NCI-H526 treated with DMSO at 0.1 percent for 48 hours (cell line): ENCODE measurements around the gene PODXL.

ENCODE experiments used
- DNase-seq: peaks from one replicate; lab custom pipeline; 2025; lab: John Stamatoyannopoulos, UW

The PODXL gene

DNA sequence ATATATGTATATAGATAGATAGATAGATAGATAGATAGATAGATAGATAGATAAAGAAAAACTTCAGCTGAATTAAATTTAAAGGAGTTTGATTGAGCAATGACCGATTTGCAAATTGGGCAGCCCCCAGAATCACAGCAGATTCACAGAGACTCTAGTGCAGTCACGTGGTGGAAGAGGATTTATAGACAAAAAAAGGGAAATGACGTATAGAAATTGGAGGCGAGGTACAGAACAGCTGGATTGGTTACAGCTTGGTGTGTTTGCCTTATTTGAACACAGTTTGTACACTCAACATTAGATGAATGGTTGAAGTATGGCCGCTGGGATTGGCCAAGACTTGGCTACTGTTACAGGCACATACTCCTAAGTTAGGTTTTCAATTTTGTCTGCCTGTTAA is 8.2 kb upstream of the PODXL start:
- DNase-seq: no peak

DNA sequence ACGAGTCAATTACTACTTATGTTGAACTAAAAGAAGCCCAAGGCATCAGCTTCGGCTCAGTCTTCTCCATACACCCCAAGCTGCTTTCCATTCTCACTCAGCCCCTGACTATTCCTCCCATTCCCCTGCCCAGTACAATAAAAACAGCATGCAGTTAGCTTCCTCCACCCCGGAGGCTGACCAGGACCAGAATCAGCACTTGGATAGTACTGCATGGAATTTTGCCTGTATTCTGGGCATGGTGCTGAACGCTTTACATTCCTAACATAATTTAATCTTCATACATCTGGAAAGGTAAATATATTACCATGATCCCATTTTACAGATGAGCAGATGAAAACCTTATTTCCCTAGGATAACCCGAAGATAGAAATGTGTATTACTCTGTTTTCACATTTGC is 7.5 kb upstream of the PODXL start:
- no peak for DNase-seq

DNA sequence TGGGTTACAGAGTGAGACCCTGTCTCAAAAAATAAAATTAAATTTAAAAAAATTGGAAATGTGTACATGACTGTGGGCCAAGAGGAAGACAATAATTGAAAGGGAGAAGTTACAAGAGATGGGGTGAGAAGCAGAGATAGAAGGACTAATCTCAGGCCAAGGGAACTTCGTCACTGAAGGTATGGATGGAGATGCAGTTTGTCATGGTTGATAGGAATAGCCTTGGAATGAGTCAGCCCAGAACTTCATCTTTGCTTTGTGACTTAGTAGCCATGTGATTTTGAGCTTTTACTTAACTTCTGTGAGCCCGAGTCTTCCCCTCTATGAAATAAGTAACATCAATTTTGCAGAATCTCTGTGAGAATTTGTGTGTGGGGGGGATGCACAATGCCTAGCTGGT is 6.5 kb upstream of the PODXL start:
- no peak for DNase-seq

DNA sequence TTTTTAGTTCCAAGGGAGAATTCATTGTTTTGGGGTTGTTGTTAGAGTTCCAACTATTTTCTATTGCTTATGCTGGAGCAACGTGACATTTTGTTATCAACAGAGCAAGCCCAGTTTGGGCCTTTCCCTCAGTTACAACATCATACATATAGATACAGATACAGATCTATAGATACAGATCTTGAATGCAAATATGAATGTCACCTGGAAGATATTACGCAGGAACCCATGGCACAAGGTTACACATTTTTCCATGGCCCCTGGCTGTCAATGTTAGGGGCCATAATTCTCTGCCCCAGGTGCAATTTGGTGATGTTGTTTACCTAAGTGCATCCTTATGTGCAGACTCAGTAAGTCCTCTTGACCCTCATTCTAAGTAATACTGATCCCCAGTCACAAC is 3.6 kb upstream of the PODXL start:
- DNase-seq: no peak

DNA sequence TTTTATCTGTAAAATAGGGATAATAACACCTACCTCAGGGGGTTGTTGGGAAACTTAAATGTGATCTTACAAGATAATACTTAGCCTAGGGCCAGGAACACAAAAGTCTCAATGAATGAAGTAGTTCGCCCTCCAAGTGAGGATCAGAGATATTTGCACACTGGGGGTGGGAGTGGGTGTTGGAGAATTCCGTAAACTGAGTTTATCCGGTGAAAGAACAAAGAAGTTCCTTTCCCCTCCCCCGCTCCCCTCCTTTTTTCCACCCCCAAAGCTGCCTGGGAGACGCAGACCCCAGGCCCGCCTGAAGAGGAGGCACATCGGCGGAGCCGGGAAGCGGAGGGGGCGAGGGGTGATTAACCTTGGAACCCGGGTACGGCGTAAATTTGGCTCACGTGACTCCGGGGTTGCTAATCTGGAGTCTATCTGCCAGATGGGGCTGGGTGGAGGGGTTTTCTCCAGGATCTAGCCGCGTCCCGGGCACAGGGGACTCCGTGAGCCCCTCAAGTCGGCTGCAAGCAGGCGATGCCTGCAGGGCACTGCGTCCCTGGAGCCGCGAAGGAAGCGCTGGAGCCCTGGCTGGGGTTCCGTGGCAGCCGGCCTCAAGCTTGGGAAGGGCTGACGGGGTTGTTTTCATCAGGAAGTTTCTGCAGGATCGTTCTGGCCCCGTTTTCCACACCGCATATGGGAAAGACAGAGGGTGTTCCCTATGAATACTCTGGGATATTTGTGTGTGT is 1.4 kb upstream of the PODXL start:
- no peak for DNase-seq

DNA sequence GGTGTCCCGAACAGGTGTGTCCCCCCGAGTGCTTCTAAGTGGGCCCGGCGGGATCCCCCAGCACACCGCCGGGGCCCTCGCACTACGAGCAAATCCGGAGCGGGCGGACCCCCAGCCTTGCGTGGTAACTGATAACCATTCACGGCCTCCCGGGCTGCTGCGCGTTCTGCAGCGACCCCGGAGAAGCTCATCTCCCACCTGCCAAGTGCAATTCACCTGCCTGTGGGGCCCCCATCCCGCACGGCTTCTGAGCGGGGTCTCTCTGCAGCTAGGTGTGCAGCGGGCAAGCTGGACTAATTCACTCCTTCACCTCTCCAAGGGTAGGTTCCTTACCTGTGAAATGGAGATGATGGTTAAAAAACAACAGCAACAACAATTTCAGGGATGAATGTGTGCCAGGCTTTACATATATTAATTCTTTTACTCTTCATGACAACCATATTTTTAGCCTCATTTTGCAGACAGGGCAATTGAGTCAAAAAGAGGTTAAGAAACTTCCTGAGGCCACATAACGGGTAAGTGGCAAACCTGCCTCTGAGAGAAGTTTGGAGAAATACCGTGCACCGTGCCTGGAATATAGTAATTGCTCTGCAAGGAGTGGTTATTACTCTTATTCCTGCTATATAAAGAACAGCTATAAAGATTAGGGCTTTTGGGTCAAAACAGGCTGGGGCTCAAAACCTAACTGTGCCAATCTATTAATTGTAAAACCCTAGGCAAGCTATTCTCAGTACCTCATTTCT is 652 bp upstream of the PODXL start:
- DNase-seq: no peak

DNA sequence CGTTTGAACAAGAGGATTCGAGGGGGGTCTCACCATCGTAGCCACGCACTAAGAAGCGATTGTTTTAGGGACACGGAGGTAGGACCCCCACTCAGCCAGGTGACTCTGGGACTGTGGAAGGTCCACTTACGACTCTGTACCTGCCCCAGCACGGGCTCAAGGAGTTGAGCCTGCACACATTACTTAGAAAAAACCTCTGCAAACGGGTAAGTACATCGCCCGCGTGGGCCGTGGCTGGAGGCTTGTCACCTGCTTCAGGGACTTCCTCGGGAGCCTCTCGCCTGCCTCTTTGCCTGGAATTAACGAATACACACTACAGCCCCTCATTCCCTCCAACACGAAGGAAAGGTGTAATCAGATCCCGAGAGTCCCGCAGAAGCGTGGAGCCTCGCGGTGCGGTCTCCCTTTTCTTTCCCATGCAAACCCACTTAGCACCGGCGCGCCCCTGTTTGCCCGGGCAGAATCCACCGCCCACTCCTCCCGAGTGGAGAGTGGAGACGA is 826 bp downstream of the PODXL start:
- no peak for DNase-seq

DNA sequence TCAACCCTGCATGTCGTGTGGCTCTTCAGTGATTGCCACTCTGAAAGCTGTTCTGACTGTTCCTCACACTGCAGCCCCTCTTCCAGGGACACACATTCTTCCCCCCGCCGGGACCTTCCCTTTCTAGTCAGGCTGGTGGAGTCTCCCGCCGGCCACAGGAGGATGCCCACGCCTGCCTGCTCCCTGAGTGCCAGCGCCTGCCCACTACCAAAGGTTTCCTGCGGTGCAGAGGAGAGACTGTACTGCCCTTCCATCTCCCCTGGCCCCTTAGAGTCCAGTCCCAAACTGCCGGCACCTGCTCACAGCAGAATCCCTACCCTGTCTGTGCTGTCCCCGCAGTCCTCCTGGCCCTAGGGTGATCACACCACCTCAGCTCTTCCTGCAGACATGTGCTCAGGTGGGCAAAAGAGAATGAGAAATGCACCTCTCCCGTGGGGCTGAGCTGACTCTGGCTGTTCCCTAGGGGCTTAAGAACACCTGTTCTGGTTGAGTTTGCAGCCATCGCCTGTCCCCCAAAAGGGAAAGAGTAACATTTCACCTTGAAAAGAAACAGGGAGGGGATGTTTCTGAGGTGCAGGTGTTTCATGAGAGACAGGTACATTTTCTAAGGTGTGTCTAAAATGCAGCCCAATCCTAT is 1.4 kb downstream of the PODXL start:
- DNase-seq: no peak

DNA sequence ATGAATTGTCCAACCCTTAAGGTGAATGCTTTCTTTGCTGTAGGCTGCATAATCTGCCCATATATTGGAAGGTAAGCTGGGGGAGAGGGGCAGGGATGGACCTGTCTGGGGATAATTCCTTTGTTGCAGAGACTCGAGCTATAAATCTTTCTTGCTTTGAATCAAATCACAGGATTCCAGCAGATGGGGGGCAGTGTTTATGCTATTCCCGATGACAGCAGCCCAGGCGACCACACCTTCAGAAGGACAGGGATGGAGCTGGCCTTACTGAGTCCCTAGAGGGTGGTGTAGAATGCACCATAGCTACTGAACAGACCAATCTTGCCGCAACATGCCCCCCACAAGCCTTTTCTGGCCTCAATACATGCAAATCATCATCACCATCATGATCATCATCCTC is 2.5 kb downstream of the PODXL start:
- no peak for DNase-seq

DNA sequence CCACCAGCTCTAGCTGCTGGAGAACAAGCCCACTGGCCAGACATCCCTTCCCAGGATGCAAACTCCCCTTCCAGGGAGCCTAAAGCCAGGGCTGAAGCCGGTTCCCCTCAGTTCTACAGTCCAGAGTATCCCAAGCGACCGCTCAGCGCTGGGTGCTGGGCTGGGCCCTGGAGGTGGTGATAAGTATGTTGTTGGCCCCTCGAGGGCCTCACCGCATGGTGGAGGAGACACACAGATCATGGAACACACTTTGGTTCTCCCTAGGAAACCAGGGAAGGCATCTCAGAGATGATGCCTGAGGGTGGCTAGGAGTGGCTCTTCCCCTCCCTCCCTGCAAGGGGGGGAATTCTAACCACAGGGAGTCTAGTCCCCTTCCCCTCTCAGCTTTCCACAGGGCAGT is 4.4 kb downstream of the PODXL start:
- DNase-seq: no peak

DNA sequence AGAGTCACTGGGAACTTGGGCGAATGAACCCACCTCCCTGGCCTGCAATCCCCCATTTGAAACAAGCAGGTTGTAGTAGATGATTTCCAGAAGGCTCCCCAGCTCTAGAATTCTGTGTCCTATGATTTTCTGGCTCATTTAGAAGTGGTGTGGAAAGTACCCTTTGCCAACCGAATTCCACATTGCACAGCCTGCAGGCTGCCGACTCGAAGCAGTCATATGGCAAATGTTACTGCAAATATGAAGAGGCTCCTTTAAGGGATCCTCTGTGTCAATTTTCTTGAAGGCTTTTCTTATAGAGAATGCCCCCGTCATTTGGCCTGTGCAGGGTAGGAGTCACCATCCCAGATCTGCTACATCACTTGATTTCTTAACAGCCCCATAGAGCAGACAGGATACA is 5.6 kb downstream of the PODXL start:
- no peak for DNase-seq

DNA sequence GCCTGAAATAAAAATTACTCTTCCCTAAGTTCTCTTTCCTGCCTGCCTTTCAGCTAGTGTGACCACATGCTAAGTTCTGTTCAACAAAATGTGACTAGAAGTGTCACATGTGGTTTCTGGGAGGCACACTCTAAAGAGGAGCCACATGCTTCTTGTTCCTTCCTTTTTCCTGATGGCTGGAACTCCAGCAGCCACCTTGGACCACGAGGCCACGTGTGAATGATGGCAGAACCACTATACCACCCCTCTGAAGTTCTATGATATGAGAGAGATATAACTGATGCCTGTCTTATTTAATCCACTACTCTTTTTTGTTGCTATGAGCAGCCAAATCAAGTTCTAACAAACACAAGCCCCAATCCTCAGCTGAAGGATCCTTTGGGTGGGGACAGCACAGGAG is 8.1 kb downstream of the PODXL start:
- DNase-seq: no peak

DNA sequence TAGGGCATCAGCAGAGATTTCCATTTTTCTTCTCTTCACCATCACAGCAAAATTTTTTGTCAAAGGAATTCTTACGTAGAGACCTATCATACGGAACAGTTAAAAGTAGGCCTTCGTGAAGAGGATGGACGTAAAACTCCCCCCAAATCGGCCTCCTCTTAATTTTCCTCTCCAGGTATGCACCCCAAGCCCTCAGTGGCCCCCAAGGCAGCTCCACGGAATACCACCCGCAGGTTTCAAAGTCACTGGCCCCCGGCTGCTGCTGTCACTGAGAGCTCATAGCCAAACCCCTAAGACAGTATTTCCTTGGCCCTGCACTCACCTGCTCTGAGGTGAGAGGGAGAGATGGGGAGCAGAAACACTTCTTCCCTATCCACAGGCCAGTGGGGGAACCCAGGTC is 8.8 kb downstream of the PODXL start:
- DNase-seq: no peak

DNA sequence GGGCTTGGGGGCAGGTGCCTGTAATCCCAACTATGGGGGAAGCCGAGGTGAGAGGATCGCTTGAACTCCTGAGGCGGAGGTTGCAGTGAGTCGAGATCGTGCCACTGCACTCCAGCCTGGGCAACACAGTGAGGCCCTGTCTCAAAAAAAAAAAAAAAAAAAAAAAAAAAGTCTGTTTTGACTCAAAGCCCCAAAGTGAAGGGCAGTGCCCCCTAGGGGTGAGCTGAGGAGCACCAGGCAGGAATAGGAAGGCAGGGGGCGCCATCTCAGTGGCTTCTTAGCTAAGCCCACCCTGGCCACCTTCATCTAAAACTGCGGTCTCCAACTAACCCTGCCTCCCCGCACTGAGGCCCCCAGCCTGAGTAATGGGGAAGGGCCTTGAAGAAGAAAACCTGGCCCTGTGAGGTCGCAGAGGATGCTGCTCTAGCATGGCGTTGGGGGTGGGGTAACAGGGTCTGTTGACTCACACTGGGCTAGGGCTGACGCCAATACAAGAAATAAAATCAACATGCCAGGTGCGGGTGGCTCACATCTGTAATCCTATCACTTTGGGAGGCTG is 9.8 kb downstream of the PODXL start:
- DNase-seq: no peak

DNA sequence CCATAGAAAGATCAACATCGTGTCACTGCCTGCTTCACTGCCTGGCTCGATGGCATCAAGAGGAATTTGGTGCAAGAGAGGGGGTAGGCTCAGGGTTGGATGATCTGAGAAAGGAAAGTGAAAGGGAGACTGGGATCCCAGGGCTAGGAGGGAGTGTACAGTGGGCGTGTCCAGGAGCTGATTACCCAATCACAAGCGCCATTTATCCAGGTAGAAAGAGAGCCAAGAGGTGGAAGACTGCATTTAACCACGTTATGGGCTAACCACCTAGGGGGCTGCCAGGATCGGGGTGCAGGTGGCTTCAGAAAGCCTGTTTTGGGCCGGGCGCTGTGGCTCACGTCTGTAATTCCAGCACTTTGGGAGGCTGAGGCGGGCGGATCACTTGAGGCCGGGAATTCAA is 10.3 kb downstream of the PODXL start:
- no peak for DNase-seq

DNA sequence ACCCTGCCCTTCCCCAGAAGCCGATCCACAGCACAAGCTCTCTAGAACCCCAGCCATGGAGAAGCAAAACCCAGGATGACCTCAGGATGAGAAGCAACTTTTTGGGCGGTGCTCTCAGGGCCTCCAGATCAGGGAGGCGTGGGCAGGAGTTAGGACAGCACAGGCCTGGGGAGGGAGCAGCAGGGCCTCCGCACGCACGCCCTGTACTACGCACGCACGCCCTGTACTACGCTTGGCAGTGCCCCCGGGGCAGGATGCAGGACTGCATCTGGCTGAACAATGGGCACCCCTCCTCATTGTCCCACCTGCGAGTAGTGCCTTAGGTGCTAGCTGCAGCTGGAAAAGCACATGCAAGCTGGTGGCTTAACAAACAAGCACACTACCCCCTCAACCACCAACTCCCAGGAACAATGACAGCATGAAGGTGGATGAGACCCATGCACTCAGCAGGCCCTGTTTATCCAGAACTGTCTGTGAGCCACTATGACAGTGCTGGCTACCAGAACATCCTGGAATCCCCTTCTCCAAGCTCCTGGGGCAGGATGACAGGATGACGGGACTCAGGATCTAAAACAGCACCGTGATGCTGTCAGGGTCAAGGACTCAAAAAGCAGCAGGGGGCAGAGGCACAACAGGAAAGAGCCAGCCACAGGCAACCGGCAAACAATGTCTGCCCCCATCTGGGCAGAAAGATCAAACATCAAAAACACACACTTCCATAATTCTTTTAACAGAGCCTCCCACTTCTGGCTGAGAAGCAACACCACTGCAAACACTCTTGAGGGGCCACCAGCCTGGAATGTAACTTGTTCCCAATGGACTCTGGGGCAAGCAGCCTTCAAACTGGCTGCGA is 11.8 kb downstream of the PODXL start:
- DNase-seq: no peak

DNA sequence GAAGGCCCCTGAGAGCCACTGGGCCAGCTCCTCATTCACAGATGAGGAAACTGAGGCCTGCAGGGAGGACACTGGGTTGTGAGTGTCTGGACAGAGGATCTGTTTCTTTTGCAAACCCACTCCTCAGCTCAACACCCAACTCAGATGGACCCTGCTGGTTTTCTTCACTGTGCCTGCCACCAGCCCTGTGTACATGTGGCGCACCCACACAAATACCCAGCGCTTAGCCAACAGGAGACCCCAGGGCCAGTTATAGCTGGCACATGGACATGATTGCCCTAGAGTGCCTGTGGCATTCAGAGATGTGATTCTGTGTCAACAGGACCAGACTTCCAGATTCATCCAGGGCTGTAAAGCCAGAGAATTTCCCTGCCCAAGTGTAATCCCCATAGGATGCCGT is 12.4 kb downstream of the PODXL start:
- DNase-seq: no peak

DNA sequence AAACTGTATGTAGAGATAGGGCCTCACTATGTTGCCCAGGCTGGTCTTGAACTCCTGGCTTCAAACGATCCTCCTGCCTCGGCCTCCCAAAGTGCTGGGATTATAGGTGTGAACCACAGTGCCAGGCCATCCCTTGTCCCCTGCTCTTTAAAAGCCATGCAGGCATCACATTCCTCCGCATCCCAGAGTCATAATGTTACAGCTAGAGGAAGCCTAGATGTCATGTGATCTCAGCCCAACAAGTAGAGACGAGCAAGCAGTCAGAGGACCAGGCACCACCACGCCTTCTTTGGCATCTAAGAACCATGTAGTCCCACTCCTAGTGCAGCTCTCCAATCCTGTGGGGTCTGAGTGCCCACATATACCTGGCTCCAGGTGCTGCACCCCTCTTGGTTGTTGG is 13.1 kb downstream of the PODXL start:
- no peak for DNase-seq

DNA sequence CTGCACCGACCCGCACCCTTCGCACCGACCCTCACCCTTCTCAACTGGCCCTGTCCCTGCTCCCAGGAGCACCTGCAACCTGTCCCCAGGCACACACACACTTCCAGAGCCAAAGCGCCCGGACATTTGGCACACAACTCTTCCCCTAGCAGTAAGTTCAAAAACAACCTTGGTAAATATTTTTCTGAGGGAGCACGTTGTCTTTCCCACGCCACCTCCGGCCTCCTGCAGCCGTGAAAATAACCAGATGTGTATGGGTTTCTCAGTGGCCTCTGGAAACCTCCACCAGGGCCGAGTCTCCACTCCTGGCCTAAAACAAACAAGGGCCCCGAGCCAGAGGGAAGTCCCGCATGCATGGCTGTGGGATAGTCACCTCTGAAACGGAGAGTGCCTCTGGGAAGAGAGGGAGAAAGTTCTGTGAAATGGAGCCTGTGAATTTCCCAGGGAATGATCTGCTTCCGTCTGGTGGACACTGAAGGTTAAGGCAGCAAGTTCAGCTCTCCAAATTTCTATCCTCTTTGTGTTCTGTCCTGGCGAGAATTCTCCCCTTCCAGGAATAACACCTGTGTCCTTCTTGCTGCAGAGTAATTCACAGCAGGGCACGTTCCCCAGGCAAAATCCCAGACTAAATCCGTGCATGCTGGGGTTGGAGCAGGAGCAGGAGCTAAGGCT is 15.8 kb downstream of the PODXL start:
- no peak for DNase-seq

DNA sequence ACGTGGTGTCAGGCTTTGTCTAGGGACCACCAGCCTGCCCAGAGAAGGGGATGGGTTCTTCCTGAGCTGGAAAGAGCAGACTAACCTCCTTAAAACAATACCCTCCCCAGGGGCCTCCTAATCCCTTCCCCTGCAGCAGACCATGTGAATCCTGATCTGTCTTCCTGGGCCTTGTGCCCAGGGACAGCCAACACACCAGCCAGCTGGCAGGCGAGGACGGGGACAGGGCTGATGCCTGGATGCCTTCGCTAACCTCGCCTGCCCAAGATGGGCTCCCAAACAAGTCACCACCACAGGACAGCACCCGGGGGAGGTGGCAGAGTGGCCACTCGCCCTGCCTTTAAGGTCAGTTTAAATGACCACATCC is 17.6 kb downstream of the PODXL start:
- no peak for DNase-seq

DNA sequence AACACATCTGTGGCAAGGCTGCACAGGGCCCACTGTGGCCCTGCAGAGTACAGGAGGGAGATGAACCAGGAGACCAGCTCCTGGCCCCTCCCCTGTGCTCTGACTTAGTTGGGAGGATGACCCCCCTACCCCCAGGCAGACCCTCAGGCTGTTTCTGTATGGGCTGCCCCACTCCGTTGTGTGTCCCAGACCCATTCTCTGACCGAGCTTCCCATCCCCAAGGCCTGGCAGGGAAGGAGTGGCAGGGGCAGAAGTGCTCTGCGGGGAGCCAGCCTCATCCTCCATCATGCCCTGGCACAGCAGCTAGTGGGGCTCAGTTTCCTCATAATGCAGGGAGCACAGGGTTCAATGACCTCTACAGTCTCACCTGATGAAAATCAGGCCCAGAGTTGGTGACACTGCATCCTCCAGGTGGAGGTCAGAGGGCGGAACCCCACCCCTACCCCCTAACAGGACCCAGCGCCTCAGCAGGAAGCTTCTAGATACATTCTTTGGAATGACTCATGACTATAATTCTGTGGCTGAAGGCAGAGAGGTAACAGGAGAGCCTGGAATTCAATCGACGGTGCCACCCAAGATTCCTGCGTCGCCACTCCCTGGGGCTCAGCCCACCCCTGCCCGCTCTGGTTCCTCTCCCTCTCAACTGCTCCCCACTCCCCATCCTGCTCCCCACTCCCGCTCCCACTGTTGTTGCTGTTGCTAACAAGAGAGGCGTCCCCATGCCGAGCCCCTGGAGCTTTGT is 18.2 kb downstream of the PODXL start:
- no peak for DNase-seq
